Ovary (tissue), 3 donors: Measurements from ENCODE around the gene EYA2.

Source experiments
- CTCF ChIP-seq, 3 donors: fragments of 450-650 bp in 2 of 3; fragments of 200-600 bp in 1 of 3; IDR thresholded peaks; one replicate each; pipeline versions ENCODE4 v1.5.1 to v1.8.0; 2016 to 2022; ENCODE audit warnings: antibody characterized with exemption in 3 of 3, mild to moderate bottlenecking in 1 of 3
- EP300 ChIP-seq: sonication (generic); formaldehyde crosslinking; IDR thresholded peaks from one replicate; pipeline ENCODE4 v1.6.1; 2017; ENCODE audit warnings: antibody characterized with exemption
- POLR2A ChIP-seq: fragments of 450-650 bp; IDR thresholded peaks from one replicate; pipeline ENCODE4 v1.6.1; 2017; ENCODE audit warnings: antibody characterized with exemption, mild to moderate bottlenecking, moderate library complexity
- donor health status: DM: no; HTN: no; CAD: no.

- no peak for TF ChIP-seq EP300
- no peak for TF ChIP-seq CTCF (IDR thresholded peaks at IDR 0.05)
- no peak for TF ChIP-seq POLR2A
These were observed 132.8 kb downstream of the EYA2 start for GRCh38 chr20:47027456-47027855.
